GM12878 (cell line): ENCODE data around the gene OR2AP1. TPM values are rescaled to one million over a fixed set of nuclear protein-coding genes. Genes with fewer than 3 reads are reported as not detected.
"Not testable (repeated sequence)": the region's sequence is repeated elsewhere in the genome, so short reads cannot be mapped to it uniquely, and the experiment has no call there.

ENCODE experiments used
- ATAC-seq: fragments of 200-7000 bp; cut with Tn5 transposase; 3 replicates; pipeline ENCODE4 v1.9.1; 2020; ENCODE audit warnings: mild to moderate bottlenecking, moderate library complexity
- Bru-seq: library from RNA; stranded (reverse); fragments of 400-500 nt; gene quantifications from one replicate; lab custom pipeline; 2021; lab: Mats Ljungman, UMichigan
- BruChase-seq, 2 experiments: library from RNA; stranded (reverse); fragments of 400-500 nt; gene quantifications; one replicate each; lab custom pipeline; 2021; lab: Mats Ljungman, UMichigan
- BruUV-seq: library from RNA; stranded (reverse); fragments of 400-500 nt; replicated peaks from 2 replicates; lab custom pipeline; 2021; lab: Mats Ljungman, UMichigan
- CTCF ChIA-PET: fragments of 300-600 bp; sonication (Branson Sonifier 250); formaldehyde crosslinking; extraction: SDS; loops from one replicate; lab custom pipeline; 2021; ENCODE audit warnings: inconsistent platforms; lab: Yijun Ruan, JAX
- POLR2A ChIA-PET: fragments of 350-600 bp; formaldehyde crosslinking; extraction: SDS; loops from one replicate; lab custom pipeline; 2021; ENCODE audit warnings: inconsistent platforms; lab: Charles Lee
- RAD21 ChIA-PET: fragments of 300-600 bp; sonication (Branson Sonifier 250); formaldehyde crosslinking; loops from one replicate; lab custom pipeline; 2023; ENCODE audit warnings: antibody characterized with exemption; ENCODE audit not compliant: unreplicated experiment; lab: Charles Lee
- SMC1A ChIA-PET: fragments of 300-600 bp; sonication (Branson Sonifier 250); formaldehyde crosslinking; loops from one replicate; lab custom pipeline; 2023; ENCODE audit not compliant: unreplicated experiment, uncharacterized antibody; lab: Charles Lee
- DNase-seq: peaks from one replicate; pipeline ENCODE4 v3.0.0-alpha.2; 2011; ENCODE audit warnings: low read depth, low spot score
- FAIRE-seq: peaks from 3 replicates; lab custom pipeline; 2011; peaks lifted over from hg19 to GRCh38; lab: Jason Lieb, UNC
- H2AFZ ChIP-seq: 2 replicates; pipeline ENCODE4 v1.6.0; 2011; ENCODE audit warnings: low read depth, low read length, control low read depth; ENCODE audit not compliant: control insufficient read depth
- H3K27ac ChIP-seq: 2 replicates; pipeline ENCODE4 v1.5.1; 2011; ENCODE audit warnings: control low read depth; ENCODE audit not compliant: control insufficient read depth, insufficient read depth
- H3K27me3 ChIP-seq, 2 experiments: replicated peaks in 1 of 2; 2 replicates each; pipeline versions ENCODE4 v1.6.0 to v1.6.1; 2011; ENCODE audit warnings: low read length in 1 of 2; ENCODE audit not compliant: control insufficient read depth in 2 of 2, insufficient read depth in 2 of 2
- H3K36me3 ChIP-seq, 2 experiments: 2 replicates each; pipeline ENCODE4 v1.5.1; 2011; ENCODE audit warnings: low read length in 1 of 2; ENCODE audit not compliant: control insufficient read depth in 2 of 2, insufficient read depth in 2 of 2
- H3K4me1 ChIP-seq: 2 replicates; pipeline ENCODE4 v1.6.1; 2011; ENCODE audit warnings: mild to moderate bottlenecking, low read length, moderate library complexity, mixed read lengths; ENCODE audit not compliant: control insufficient read depth, insufficient read depth
- H3K4me2 ChIP-seq: 2 replicates; pipeline ENCODE4 v1.6.0; 2011; ENCODE audit warnings: control low read depth; ENCODE audit not compliant: control insufficient read depth, insufficient read depth
- H3K4me3 ChIP-seq: fragments of 200-600 bp; sonication (generic); 2 replicates; pipeline ENCODE4 v1.5.1; 2016
- H3K79me2 ChIP-seq: 2 replicates; pipeline ENCODE4 v1.6.0; 2011; ENCODE audit warnings: low read length; ENCODE audit not compliant: control insufficient read depth, insufficient read depth
- H3K9ac ChIP-seq: 2 replicates; pipeline ENCODE4 v1.8.0; 2011; ENCODE audit warnings: low read length, control low read depth, mixed read lengths; ENCODE audit not compliant: control insufficient read depth, insufficient read depth
- H3K9me3 ChIP-seq: replicated peaks from 3 replicates; pipeline ENCODE4 v1.5.1; 2011; ENCODE audit warnings: mild to moderate bottlenecking, low read length; ENCODE audit not compliant: control insufficient read depth, insufficient read depth
- H4K20me1 ChIP-seq: 2 replicates; pipeline ENCODE4 v1.6.0; 2011; ENCODE audit not compliant: control insufficient read depth, insufficient read depth
- BRCA1 ChIP-seq: IDR thresholded peaks from 2 replicates; pipeline ENCODE4 v1.6.1; 2011; ENCODE audit warnings: low read depth, low read length, improper control_type of control experiment
- CBFB ChIP-seq: IDR thresholded peaks from 2 replicates; pipeline ENCODE4 v1.6.1; 2016; ENCODE audit warnings: antibody characterized with exemption, low read depth
- CHD1 ChIP-seq: IDR thresholded peaks from 2 replicates; pipeline ENCODE4 v1.6.1; 2012; ENCODE audit warnings: low read depth, low read length, improper control_type of control experiment
- KLF5 ChIP-seq: fragments of 450-650 bp; IDR thresholded peaks from 2 replicates; pipeline ENCODE4 v1.6.1; 2014; ENCODE audit warnings: mild to moderate bottlenecking; ENCODE audit not compliant: partially characterized antibody
- NRF1 ChIP-seq: conservative IDR thresholded peaks from 2 replicates; pipeline ENCODE4 v1.6.1; 2011; ENCODE audit warnings: mild to moderate bottlenecking, low read depth, low read length, improper control_type of control experiment
- RELA ChIP-seq: fragments of 450-650 bp; IDR thresholded peaks from 2 replicates; pipeline ENCODE4 v1.8.0; 2014; ENCODE audit warnings: borderline replicate concordance; ENCODE audit not compliant: partially characterized antibody
- WGBS: methylation state at CpG from one replicate; pipeline ENCODE4 v1.1.6; 2016; ENCODE audit warnings: low lambda C conversion rate; ENCODE audit not compliant: insufficient replicate concordance, insufficient coverage; ENCODE audit errors: missing lambda C conversion rate; 5-methylcytosine and 5-hydroxymethylcytosine counted together
- in situ Hi-C: fragments of 300-500 bp; cut with MboI; formaldehyde crosslinking; loops from 9 replicates; pipeline ENCODE4 v1.14.3; 2018; ENCODE audit warnings: mixed read lengths
- intact Hi-C: fragments of 100-400 bp; cut with micrococcal nuclease; formaldehyde crosslinking; loops from one replicate; pipeline ENCODE4 v1.14.2; 2022; ENCODE audit not compliant: unreplicated experiment
- long read RNA-seq, 2 experiments: library from polyadenylated mRNA; unstranded; transcript quantifications; one replicate each; pipeline ENCODE4 v2.0.0, GENCODE V29; 2019 to 2020
- polyA minus RNA-seq, 3 experiments: library from RNA; depleted of rRNA, polyadenylated mRNA; stranded (reverse); fragments of >200 nt; gene quantifications; 2 replicates each; pipeline ENCODE4 v1.2.3, GENCODE V29; 2011
- polyA plus RNA-seq, 11 experiments: library from polyadenylated mRNA; depleted of rRNA in 4 of 11; unstranded in 6 of 11; stranded (reverse) in 5 of 11; fragments of >200 nt; fragmentation: Nextera tagmentation in 4 of 11; fragmentation: Illumina TruSeq in 1 of 11; extraction: Ambion mirVana in 4 of 11; extraction: Trizol in 1 of 11; gene quantifications; 1 replicate in 1 of 11; 2 replicates in 10 of 11; pipeline versions ENCODE4 v1.2.1 to v1.2.3, GENCODE V29; 2011 to 2016; ENCODE audit warnings: inconsistent platforms in 2 of 11, missing spikeins in 2 of 11, low read depth in 1 of 11
- total RNA-seq, 4 experiments: library from RNA; depleted of rRNA in 3 of 4; stranded (reverse); fragments of >200 nt in 3 of 4; fragmentation: Illumina TruSeq in 1 of 4; extraction: Trizol in 1 of 4; gene quantifications; 2 replicates each; pipeline versions ENCODE4 v1.2.1 to v1.2.3, GENCODE V29; 2013 to 2021
- TF ChIP-seq, protein P1 (sequence below): IDR thresholded peaks from 2 replicates; pipeline ENCODE4 v1.6.1; 2011; ENCODE audit warnings: mild to moderate bottlenecking, low read depth, low read length, moderate library complexity; ENCODE audit not compliant: insufficient replicate concordance

OR2AP1 gene
- total RNA-seq (2013; cell fraction: nucleolus; rRNA removed), result not detected in 2 replicates
- total RNA-seq (2014; rRNA removed) (not detected in 2 replicates), total RNA-seq (2014; rRNA removed; fragmentation: Illumina TruSeq; extraction: Trizol) (not detected in 2 replicates), total RNA-seq (2021) (not detected in 2 replicates), polyA plus RNA-seq (2011; rRNA removed) (not detected in 2 replicates), polyA plus RNA-seq (2014; fragmentation: Illumina TruSeq; extraction: Trizol) (not detected in 2 replicates), polyA plus RNA-seq (2014; fragmentation: Nextera tagmentation; extraction: Ambion mirVana) (not detected), polyA plus RNA-seq (2014; rRNA removed) (not detected in 2 replicates), polyA plus RNA-seq (2016; fragmentation: Nextera tagmentation; extraction: Ambion mirVana) (not detected), polyA minus RNA-seq (2011; rRNA and poly(A)+ RNA removed) (not detected in 2 replicates), Bru-seq, nascent RNA (not detected), BruChase-seq, experiment 1, labeled RNA remaining after a 6-hour chase (not detected), BruChase-seq, experiment 2, labeled RNA remaining after a 2-hour chase (not detected)
- not detected for polyA plus RNA-seq (2011; ENCODE audit: low read depth)
- not detected in 2 replicates for polyA plus RNA-seq (2011; cell fraction: cytosol; rRNA removed)
- polyA plus RNA-seq (2011; cell fraction: nucleus; rRNA removed), result not detected in 2 replicates
- not detected in 2 replicates for polyA plus RNA-seq (2012)
- not detected in 2 replicates for polyA minus RNA-seq (2011; cell fraction: cytosol; rRNA and poly(A)+ RNA removed)
- not detected in 2 replicates for polyA minus RNA-seq (2011; cell fraction: nucleus; rRNA and poly(A)+ RNA removed)
- long read RNA-seq, experiment 1, result 0 reads
- long read RNA-seq, experiment 2, result 0 reads

DNA sequence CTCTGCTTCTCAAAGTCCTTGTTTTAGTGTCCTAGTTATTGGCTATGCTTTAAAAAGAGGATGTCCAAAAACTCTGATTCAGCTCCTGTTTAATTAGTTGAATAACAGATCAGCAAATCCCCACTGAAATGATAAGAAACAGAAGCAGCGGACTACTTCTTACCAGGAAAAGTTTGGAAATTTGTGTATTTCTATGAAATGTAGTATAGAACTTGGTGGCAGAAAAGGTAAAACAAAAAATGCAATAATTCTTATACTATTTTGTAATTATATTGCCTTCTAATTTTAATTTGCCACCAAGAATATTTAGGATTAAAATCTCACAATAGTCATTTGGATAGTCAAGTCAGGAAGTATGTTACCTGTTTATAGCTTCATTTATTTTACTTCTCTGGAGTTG, at the start of gene OR2AP1:
Gene OR2AP1 (plus strand): TSS at position 301 of the 400 bp plus-strand sequence. CDS start 1,947 bp downstream, outside the sequence.
- FAIRE-seq (no peak), DNase-seq (no peak), ATAC-seq (no peak)
- no peak within 1 kb of the TSS for H3K4me3 ChIP-seq
- ChIA-PET SMC1A (no interaction called here), CTCF (no interaction called here), POLR2A (no interaction called here), RAD21 (no interaction called here)
- no peaks in the 10 kb centered on the region for H3K4me1 ChIP-seq
- H3K27me3 ChIP-seq, result no peaks in the 10 kb centered on the region
- no peak within 1 kb of the TSS for H3K9ac ChIP-seq
- H3K36me3 ChIP-seq, result no peaks in the 10 kb centered on the region
- TF ChIP-seq CHD1, result no peak
- TF ChIP-seq, protein P1, sequence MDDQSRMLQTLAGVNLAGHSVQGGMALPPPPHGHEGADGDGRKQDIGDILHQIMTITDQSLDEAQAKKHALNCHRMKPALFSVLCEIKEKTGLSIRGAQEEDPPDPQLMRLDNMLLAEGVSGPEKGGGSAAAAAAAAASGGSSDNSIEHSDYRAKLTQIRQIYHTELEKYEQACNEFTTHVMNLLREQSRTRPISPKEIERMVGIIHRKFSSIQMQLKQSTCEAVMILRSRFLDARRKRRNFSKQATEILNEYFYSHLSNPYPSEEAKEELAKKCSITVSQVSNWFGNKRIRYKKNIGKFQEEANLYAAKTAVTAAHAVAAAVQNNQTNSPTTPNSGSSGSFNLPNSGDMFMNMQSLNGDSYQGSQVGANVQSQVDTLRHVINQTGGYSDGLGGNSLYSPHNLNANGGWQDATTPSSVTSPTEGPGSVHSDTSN, result no peak
- no peak for TF ChIP-seq RELA
- TF ChIP-seq CBFB, result no peak
- TF ChIP-seq BRCA1, result no peak
- no peak for TF ChIP-seq KLF5
- no peak for TF ChIP-seq NRF1
- no peak within 1 kb of the TSS for H2AFZ ChIP-seq
- H3K9me3 ChIP-seq, result no peaks in the 10 kb centered on the region; the same call in 2 of the 3 replicates
- 67% methylated on average over 1 of the region's 1 CpG for WGBS
- intact Hi-C loops (no loop called here), in situ Hi-C loops (no loop called here)
- no peak within 1 kb of the TSS for H3K4me2 ChIP-seq
- no TSS peak for BruUV-seq
- H3K27ac ChIP-seq, result no peak within 1 kb of the TSS
- no peaks in the 10 kb centered on the region for H4K20me1 ChIP-seq
- H3K79me2 ChIP-seq, result no peaks in the 10 kb centered on the region

DNA sequence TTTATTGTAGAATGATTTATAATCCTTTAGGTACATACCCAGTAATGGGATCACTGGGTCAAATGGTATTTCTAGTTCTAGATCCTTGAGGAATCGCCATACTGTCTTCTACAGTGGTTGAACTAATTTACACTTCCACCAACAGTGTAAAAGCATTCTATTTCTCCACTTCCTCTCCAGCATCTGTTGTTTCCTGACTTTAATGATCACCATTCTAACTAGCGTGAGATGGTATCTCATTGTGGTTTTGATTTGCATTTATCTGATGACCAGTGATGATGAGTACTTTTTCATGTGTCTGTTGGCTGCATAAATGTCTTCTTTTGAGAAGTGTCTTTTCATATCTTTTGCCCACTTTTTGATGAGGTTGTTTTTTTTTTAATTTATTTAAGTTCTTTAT, 24.0 kb upstream of the OR2AP1 start:
- H3K9ac ChIP-seq, H3K36me3 ChIP-seq, H3K27ac ChIP-seq, CTCF ChIA-PET, RAD21 ChIA-PET, ATAC-seq, H3K4me2 ChIP-seq, POLR2A ChIA-PET, H3K9me3 ChIP-seq, H3K79me2 ChIP-seq, SMC1A ChIA-PET, H3K4me3 ChIP-seq, intact Hi-C loops, BruUV-seq, FAIRE-seq, H3K27me3 ChIP-seq, in situ Hi-C loops, H2AFZ ChIP-seq, H3K4me1 ChIP-seq, H4K20me1 ChIP-seq, DNase-seq: not testable (repeated sequence)
- WGBS, result 3% methylated on average over 2 of the region's 2 CpGs
